Natural killer cell treated with Interleukin-12 subunit alpha and Interleukin-12 subunit beta and Interleukin-15 and Interleukin-18, amount 100 ng/mL, for 72 hours (primary cell): Measurements from ENCODE around the gene IRF2. TPM values are rescaled to one million over a fixed set of nuclear protein-coding genes. Genes with fewer than 3 reads are reported as not detected.
"Not testable (repeated sequence)": the region's sequence is repeated elsewhere in the genome, so short reads cannot be mapped to it uniquely, and the experiment has no call there.

ENCODE experiments used
- ATAC-seq, 2 donors: fragments of 150-1000 bp; cut with Tn5 transposase in 1 of 2; sonication (Bioruptor Pico), chemical (Tn5 transposase) in 1 of 2; 2 replicates each; pipeline ENCODE4 v1.10.0; 2021
- DNase-seq: peaks from one replicate; pipeline ENCODE4 v3.0.0; 2022; ENCODE audit warnings: low spot score
- H3K27ac Mint-ChIP-seq, 2 donors: 1 replicate in 1 of 2; 2 replicates in 1 of 2; pipeline ENCODE4 v1.8.0; 2022; ENCODE audit warnings: mixed read lengths in 2 of 2, mild to moderate bottlenecking in 1 of 2, moderate library complexity in 1 of 2
- H3K27me3 Mint-ChIP-seq, 2 donors: 1 replicate in 1 of 2; 2 replicates in 1 of 2; pipeline ENCODE4 v1.8.0; 2022; ENCODE audit warnings: mixed read lengths in 2 of 2
- H3K36me3 Mint-ChIP-seq: one replicate; pipeline ENCODE4 v1.8.0; 2022; ENCODE audit warnings: mixed read lengths
- H3K4me1 Mint-ChIP-seq, 2 donors: 1 replicate in 1 of 2; 2 replicates in 1 of 2; pipeline ENCODE4 v1.8.0; 2022; ENCODE audit warnings: low read depth in 2 of 2, mixed read lengths in 2 of 2, mild to moderate bottlenecking in 1 of 2
- H3K4me3 Mint-ChIP-seq: one replicate; pipeline ENCODE4 v1.8.0; 2022; ENCODE audit warnings: mixed read lengths
- H3K9me3 Mint-ChIP-seq: 2 replicates; pipeline ENCODE4 v1.8.0; 2022; ENCODE audit warnings: mixed read lengths
- total RNA-seq, 2 donors: library from RNA; stranded (reverse); gene quantifications; one replicate each; pipeline ENCODE4 v1.2.3, GENCODE V29; 2022

Gene IRF2
- total RNA-seq, 2 donors from 2014 or later: 55.2 to 67.8 TPM

GRCh38 chr4:184345573-184345922, 128.8 kb downstream of the IRF2 start:
- Mint-ChIP-seq H3K27ac (peak overlapping the region; percentile 21 to 82), H3K4me1 (peaks cover 53 to 56% of the 10 kb centered on the region in 2 donors), H3K36me3 (no peaks in the 10 kb centered on the region), H3K27me3 (no peaks in the 10 kb centered on the region), H3K9me3 (no peaks in the 10 kb centered on the region), H3K4me3 (no peak overlapping the region)
- ATAC-seq (no peak), DNase-seq (no peak)

GRCh38 chr4:184344899-184345572, 129.3 kb downstream of the IRF2 start:
- Mint-ChIP-seq H3K4me3 (no peak overlapping the region), H3K4me1 (peaks cover 53 to 56% of the 10 kb centered on the region in 2 donors), H3K36me3 (no peaks in the 10 kb centered on the region), H3K27ac (peak overlapping the region; percentile 60 to 82), H3K9me3 (no peaks in the 10 kb centered on the region), H3K27me3 (no peaks in the 10 kb centered on the region)
- no peak for DNase-seq
- ATAC-seq: no peak

GRCh38 chr4:184344435-184344834, 129.9 kb downstream of the IRF2 start:
- no peaks in the 10 kb centered on the region for H3K9me3 Mint-ChIP-seq
- ATAC-seq: no peak
- no peaks in the 10 kb centered on the region for H3K36me3 Mint-ChIP-seq
- H3K4me1 Mint-ChIP-seq: peaks cover 49 to 54% of the 10 kb centered on the region in 2 donors
- peak overlapping the region; percentile 60 to 82 for H3K27ac Mint-ChIP-seq
- H3K4me3 Mint-ChIP-seq: peak overlapping the region; percentile 74
- H3K27me3 Mint-ChIP-seq: no peaks in the 10 kb centered on the region
- no peak for DNase-seq

GRCh38 chr4:184343502-184344177, 130.7 kb downstream of the IRF2 start:
- peak overlapping the region; percentile 9 to 69 for H3K27ac Mint-ChIP-seq
- no peaks in the 10 kb centered on the region for H3K9me3 Mint-ChIP-seq
- H3K4me3 Mint-ChIP-seq: peak overlapping the region; percentile 74
- ATAC-seq: peak; percentile 70 to 71
- DNase-seq: no peak
- peaks cover 44 to 46% of the 10 kb centered on the region in 2 donors for H3K4me1 Mint-ChIP-seq
- H3K36me3 Mint-ChIP-seq: no peaks in the 10 kb centered on the region
- no peaks in the 10 kb centered on the region for H3K27me3 Mint-ChIP-seq

DNA sequence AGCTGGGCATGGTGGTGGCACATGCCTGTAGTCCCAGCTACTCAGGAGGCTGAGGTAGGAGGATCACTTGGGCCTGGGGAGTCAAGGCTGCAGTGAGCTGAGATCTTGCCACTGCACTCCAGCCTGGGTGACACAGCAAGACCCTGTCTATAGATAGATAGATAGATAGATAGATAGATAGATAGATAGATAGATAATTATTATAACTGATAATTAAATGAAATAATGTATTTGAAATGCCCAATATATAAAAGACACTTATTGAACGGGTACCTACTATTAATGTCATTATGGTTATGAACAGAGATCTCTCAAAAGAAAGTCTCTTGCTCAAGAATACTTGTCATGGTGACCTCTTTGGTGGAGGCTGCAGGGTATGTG, 131.5 kb downstream of the IRF2 start:
- not testable (repeated sequence) for ATAC-seq

GRCh38 chr4:184342167-184342856, 132.0 kb downstream of the IRF2 start:
- peak overlapping the region in 1 of 2 donors; percentile 69 for H3K27ac Mint-ChIP-seq
- H3K4me3 Mint-ChIP-seq: peak overlapping the region; percentile 74
- no peaks in the 10 kb centered on the region for H3K36me3 Mint-ChIP-seq
- DNase-seq (no peak), ATAC-seq (no peak)
- H3K4me1 Mint-ChIP-seq: peaks cover 31 to 32% of the 10 kb centered on the region in 2 donors
- H3K27me3 Mint-ChIP-seq: no peaks in the 10 kb centered on the region
- H3K9me3 Mint-ChIP-seq: no peaks in the 10 kb centered on the region

More for the DNA sequence above, 131.5 kb downstream of the IRF2 start:
- Mint-ChIP-seq H3K27ac (peak overlapping the region; percentile 9 to 69), H3K4me1 (peaks cover 36 to 38% of the 10 kb centered on the region in 2 donors), H3K4me3 (peak overlapping the region; percentile 74)
- H3K36me3 Mint-ChIP-seq, H3K9me3 Mint-ChIP-seq, H3K27me3 Mint-ChIP-seq, DNase-seq: not testable (repeated sequence)

- not testable (repeated sequence) for H3K27me3 Mint-ChIP-seq, H3K36me3 Mint-ChIP-seq, H3K27ac Mint-ChIP-seq, ATAC-seq, H3K9me3 Mint-ChIP-seq, H3K4me3 Mint-ChIP-seq, DNase-seq
- H3K4me1 Mint-ChIP-seq: peaks cover 26 to 29% of the 10 kb centered on the region in 2 donors
Observed at GRCh38 chr4:184339398-184340193, 134.8 kb downstream of the IRF2 start.

GRCh38 chr4:184337907-184338306, 136.4 kb downstream of the IRF2 start:
- H3K36me3 Mint-ChIP-seq: peaks cover 9% of the 10 kb centered on the region

More at GRCh38 chr4:184337907-184338306, 136.4 kb downstream of the IRF2 start:
- ATAC-seq: no peak
- H3K27ac Mint-ChIP-seq: no peak overlapping the region
- no peaks in the 10 kb centered on the region for H3K9me3 Mint-ChIP-seq
- H3K4me1 Mint-ChIP-seq: peaks cover 14 to 18% of the 10 kb centered on the region in 2 donors
- DNase-seq: no peak
- no peak overlapping the region for H3K4me3 Mint-ChIP-seq
- H3K27me3 Mint-ChIP-seq: no peaks in the 10 kb centered on the region

Other genes starting within 250 kb of the IRF2 start
- gene CASP3, start 174.9 kb upstream of the IRF2 start, total RNA-seq: 10 to 100 TPM; 65.8 to 96.5 TPM
- gene PRIMPOL, start 175.2 kb upstream of the IRF2 start, total RNA-seq: 10 to 100 TPM; 19.1 to 19.3 TPM